ENCODE measurements around the gene ARHGAP23.
"Not testable (repeated sequence)": the region's sequence is repeated elsewhere in the genome, so short reads cannot be mapped to it uniquely, and the experiment has no call there.

DNA sequence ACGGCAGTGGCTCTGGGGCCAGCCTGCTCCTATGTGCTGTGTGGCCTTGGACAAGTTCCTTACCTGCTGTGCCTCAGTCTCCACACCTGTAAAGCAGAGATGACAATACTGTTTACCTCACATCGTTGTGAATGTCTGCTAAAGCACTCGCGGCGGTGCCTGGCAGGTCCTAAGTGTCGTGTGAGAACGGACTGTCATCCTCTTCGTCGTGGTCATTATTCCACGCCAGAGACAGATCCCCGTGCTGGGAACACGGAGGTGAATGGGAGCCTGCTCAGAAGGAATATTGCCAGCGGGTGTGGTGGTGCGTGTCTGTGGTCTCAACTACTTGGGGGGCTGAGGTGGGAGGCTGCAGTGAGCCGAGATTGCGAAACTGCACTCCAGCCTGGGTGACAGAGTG, 65.9 kb downstream of the ARHGAP23 start:
- TF ChIP-seq POLR2A (IDR thresholded peaks at IDR 0.05; ENCODE audit: low read length); GATA1 (IDR thresholded peaks at IDR 0.05; ENCODE audit: low read depth, low read length): not testable (repeated sequence)

Measured in erythroblast (primary cell).